A549 (cell line): ENCODE data around the gene PALLD.

ENCODE experiments used
- HOXA7 ChIP-seq: fragments of 250-450 bp; sonication (Bioruptor Pico); IDR thresholded peaks from 2 replicates; pipeline ENCODE4 v1.5.0; 2020; ENCODE audit warnings: mild to moderate bottlenecking, moderate library complexity
- NFE2L2 ChIP-seq: fragments of 150-350 bp; conservative IDR thresholded peaks from 2 replicates; pipeline ENCODE4 v1.6.1; 2014; ENCODE audit warnings: low read length
- NR3C1 ChIP-seq: fragments of >200 bp; sonication (Bioruptor Twin); formaldehyde crosslinking; IDR thresholded peaks from 3 replicates; pipeline ENCODE4 v1.6.1; 2017
- RAD21 ChIP-seq, 2 experiments: fragments of >200 bp in 1 of 2; sonication (Bioruptor Twin) in 1 of 2; formaldehyde crosslinking in 1 of 2; IDR thresholded peaks in 1 of 2; conservative IDR thresholded peaks in 1 of 2; 2 replicates in 1 of 2; 3 replicates in 1 of 2; pipeline ENCODE4 v1.6.1; 2012 to 2018; ENCODE audit warnings: inconsistent platforms in 1 of 2
- TF ChIP-seq, protein P1 (sequence below): fragments of >200 bp; sonication (Bioruptor Twin); formaldehyde crosslinking; IDR thresholded peaks from 3 replicates; pipeline ENCODE4 v1.5.1; 2016
- TF ChIP-seq, protein P2 (sequence below): fragments of 200-600 bp; sonication (generic); IDR thresholded peaks from 2 replicates; pipeline ENCODE4 v1.6.1; 2016; ENCODE audit warnings: antibody characterized with exemption, mild to moderate bottlenecking, moderate library complexity

DNA sequence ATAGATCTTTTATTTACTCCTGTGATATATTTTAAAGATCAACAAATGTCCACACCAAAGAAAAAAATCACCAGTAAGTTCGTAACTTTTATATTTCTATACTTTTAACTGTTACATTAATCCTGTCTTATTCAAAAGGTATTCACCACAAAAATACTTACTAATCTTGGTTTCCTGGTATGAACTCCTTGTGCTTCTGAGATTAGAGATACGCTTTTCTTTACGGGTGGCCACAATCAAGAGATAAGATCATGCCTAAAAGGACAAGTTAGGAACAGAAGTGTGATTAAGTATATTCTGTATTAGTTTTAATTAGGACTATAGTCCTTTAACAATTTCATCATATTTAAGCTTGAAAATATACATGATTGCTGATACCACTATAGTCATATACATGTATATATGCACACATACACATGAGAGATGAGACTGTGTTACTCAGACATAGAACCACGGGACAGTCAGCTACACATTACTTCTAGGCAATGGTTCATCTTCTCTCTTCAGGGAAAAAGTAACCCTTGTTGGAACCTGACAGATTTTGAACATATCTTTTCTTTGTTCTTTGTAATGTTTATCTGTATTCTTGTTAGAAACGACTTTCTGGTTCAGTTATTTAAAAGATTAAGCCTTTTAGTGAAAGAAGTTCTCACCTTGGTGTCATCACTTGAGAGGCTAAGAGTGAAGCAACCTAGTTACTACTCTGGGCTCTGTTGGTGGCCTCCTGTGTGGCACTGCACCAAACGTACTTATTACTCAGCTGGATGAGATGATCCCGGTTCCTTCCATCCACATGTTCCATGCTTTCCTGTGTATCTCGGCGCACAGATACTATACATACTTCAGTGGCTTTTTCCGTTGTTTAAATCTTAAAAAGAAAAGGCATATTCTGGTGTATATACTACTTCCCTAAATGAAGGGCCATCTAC lies 367.1 kb downstream of the PALLD start:
- TF ChIP-seq, protein P1, sequence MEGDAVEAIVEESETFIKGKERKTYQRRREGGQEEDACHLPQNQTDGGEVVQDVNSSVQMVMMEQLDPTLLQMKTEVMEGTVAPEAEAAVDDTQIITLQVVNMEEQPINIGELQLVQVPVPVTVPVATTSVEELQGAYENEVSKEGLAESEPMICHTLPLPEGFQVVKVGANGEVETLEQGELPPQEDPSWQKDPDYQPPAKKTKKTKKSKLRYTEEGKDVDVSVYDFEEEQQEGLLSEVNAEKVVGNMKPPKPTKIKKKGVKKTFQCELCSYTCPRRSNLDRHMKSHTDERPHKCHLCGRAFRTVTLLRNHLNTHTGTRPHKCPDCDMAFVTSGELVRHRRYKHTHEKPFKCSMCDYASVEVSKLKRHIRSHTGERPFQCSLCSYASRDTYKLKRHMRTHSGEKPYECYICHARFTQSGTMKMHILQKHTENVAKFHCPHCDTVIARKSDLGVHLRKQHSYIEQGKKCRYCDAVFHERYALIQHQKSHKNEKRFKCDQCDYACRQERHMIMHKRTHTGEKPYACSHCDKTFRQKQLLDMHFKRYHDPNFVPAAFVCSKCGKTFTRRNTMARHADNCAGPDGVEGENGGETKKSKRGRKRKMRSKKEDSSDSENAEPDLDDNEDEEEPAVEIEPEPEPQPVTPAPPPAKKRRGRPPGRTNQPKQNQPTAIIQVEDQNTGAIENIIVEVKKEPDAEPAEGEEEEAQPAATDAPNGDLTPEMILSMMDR = no peak
- no peak for TF ChIP-seq HOXA7 (CRISPR knock-in tag)
- TF ChIP-seq NFE2L2 = no peak
- TF ChIP-seq, protein P2, sequence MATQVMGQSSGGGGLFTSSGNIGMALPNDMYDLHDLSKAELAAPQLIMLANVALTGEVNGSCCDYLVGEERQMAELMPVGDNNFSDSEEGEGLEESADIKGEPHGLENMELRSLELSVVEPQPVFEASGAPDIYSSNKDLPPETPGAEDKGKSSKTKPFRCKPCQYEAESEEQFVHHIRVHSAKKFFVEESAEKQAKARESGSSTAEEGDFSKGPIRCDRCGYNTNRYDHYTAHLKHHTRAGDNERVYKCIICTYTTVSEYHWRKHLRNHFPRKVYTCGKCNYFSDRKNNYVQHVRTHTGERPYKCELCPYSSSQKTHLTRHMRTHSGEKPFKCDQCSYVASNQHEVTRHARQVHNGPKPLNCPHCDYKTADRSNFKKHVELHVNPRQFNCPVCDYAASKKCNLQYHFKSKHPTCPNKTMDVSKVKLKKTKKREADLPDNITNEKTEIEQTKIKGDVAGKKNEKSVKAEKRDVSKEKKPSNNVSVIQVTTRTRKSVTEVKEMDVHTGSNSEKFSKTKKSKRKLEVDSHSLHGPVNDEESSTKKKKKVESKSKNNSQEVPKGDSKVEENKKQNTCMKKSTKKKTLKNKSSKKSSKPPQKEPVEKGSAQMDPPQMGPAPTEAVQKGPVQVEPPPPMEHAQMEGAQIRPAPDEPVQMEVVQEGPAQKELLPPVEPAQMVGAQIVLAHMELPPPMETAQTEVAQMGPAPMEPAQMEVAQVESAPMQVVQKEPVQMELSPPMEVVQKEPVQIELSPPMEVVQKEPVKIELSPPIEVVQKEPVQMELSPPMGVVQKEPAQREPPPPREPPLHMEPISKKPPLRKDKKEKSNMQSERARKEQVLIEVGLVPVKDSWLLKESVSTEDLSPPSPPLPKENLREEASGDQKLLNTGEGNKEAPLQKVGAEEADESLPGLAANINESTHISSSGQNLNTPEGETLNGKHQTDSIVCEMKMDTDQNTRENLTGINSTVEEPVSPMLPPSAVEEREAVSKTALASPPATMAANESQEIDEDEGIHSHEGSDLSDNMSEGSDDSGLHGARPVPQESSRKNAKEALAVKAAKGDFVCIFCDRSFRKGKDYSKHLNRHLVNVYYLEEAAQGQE = no peak
- TF ChIP-seq NR3C1 = no peak
- no peak for TF ChIP-seq RAD21 (conservative IDR thresholded peaks at IDR 0.05 in 1 of 2, IDR thresholded peaks at IDR 0.05 in 1 of 2)
